Fibroblast of skin of right biceps (primary cell): ENCODE measurements around the gene CETP.
"Not testable (repeated sequence)": the region's sequence is repeated elsewhere in the genome, so short reads cannot be mapped to it uniquely, and the experiment has no call there.

Source experiments
- DNase-seq: peaks from one replicate; pipeline ENCODE4 v3.0.0-alpha.2; 2013

The CETP gene

DNA sequence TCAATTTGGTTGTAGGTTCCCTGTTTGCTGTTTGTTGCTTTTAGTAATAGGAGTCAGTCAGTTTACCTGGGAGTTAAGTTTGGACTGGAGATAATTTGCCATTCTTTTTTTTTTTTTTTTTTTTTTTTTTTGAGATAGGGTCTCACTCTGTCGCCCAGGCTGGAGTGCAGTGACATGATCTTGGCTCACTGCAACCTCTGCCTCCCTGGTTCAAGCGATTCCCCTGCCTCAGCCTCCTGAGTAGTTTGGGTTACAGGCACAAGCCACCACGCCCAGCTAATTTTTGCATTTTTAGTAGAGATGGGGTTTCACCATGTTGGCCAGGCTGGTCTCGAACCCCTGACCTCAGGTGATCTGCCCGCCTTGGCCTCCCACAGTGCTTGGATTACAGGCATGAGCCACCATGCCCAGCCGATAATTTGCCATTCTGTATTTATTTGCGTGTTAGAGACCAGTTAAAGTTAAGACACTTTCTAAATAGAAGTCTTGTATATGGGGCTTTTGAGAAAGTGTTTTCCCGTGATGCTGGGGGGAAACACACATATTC is 27.1 kb upstream of the CETP start:
- not testable (repeated sequence) for DNase-seq

DNA sequence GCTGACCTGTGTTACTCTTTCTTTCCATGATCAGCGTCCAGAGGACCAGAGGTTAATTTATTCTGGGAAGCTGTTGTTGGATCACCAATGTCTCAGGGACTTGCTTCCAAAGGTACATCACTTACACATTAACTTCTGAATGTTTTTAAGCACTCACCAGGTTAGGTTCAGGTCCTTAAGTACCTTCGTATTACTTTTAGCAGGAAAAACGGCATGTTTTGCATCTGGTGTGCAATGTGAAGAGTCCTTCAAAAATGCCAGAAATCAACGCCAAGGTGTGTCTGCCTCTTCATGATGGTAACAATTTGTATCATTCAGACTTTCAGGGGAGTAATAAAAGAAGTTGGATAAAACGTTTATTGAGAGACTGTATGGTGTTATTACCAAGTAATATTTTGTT is 26.5 kb upstream of the CETP start:
- DNase-seq = no peak

DNA sequence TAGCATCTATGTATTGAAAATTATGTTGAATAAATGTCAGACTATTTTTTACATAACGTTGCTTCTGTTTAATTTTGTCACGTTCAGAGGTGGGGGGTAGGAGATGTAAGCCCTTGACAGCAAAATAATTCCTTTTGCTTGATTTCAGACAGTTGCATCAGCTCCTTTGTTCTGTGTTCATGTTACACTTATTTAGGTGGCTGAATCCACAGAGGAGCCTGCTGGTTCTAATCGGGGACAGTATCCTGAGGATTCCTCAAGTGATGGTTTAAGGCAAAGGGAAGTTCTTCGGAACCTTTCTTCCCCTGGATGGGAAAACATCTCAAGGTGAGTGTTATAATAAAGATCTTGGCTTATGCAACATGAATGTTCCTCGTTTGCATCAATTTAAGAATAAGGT is 25.3 kb upstream of the CETP start:
- DNase-seq = peak; percentile 69

DNA sequence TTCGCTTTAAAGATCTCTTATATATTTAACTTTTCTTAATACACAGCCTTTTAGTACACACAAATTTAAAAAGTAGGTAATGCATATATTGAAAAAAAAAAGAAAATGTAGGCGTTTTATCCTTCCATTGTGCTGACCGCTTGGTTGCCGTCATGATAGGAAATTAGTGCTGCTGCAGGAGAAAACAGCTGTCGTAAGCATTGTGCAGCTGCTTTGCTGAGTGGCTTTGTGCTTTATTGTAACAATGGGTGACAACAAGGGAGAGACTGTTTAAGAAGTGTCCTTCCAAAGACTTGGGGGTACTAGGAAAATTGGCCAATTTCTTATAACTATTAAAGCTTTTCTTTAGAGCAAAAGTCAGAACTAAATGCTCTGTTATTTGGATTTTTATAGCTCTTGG is 24.8 kb upstream of the CETP start:
- DNase-seq = no peak

DNA sequence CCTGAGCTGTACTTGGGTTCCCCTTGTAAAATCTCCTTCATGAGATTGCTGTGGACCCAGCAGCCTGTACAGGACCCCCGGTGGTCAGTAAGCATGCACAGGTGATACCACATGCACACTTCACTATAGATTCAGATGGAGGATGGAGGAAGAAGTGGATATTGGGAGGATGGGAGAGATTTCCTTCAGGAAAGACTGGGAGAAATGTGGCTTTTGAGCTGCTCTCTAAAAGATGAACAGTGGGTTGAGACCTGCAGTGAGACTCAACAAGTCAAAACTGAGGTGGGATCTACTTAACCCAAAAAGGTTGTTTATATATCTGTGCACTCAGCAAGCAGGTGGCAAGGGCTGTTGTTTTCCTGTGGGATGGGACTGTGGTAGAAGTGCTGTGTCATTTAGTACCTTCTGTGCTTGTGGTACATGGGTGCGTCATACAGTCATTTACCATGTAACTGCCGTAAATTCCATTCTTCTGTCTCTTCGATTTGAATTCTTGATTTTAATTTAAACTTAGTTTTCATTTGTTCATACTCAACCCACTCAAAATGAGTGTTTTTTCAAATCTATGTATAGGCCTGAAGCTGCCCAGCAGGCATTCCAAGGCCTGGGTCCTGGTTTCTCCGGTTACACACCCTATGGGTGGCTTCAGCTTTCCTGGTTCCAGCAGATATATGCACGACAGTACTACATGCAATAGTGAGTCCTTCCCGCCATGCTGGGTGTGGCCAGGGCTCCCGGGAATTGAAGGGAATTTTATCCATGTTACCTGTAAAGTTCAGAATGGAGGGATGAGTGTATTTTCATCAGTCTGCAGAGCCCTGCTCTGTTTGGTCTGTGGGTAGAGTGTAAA is 22.9 kb upstream of the CETP start:
- no peak for DNase-seq

DNA sequence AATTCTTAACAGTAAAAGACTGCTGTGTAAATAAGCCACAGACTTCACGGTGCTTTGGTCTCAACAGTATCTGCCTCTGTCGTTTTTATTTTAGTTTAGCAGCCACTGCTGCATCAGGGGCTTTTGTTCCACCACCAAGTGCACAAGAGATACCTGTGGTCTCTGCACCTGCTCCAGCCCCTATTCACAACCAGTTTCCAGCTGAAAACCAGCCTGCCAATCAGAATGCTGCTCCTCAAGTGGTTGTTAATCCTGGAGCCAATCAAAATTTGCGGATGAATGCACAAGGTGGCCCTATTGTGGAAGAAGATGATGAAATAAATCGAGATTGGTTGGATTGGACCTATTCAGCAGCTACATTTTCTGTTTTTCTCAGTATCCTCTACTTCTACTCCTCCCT is 21.9 kb upstream of the CETP start:
- DNase-seq = no peak

DNA sequence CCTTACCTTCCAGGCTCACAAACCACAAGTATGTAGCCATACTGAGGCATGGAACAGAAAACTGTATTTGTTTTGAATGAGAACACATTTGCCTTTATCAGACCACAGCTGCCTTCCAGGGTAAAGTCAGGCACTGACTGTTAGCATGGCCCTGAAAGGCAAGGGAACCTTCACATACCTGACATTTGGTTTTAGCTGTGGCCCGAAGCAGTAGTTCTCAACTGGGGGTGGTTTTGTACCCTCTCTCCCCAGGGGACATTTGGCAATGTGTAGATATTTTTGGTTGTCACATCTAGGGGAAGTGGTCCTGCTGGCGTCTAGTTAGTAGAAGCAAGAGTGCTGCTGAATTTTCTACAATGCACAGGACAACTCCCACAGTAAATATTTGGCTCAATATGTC is 20.7 kb upstream of the CETP start:
- DNase-seq = no peak

DNA sequence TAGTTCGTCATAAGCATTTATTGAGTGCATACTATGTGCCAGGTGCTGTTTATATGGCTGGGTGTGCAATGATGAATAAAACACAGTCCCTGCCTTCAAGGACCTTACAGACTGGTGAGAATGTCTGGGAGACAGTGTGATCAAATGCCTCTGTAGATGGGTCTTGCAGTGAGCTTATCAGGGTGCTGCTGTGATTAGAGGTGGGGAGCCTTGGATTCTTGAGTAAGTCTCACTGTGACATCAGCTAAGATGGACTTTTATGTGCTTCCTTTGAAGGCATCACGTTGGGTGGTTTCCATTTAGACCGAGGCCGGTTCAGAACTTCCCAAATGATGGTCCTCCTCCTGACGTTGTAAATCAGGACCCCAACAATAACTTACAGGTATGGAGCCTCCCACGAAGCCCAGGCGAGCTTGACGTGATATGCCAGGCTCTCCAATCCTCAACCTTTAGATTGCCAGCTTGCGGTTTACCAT is 19.9 kb upstream of the CETP start:
- no peak for DNase-seq

DNA sequence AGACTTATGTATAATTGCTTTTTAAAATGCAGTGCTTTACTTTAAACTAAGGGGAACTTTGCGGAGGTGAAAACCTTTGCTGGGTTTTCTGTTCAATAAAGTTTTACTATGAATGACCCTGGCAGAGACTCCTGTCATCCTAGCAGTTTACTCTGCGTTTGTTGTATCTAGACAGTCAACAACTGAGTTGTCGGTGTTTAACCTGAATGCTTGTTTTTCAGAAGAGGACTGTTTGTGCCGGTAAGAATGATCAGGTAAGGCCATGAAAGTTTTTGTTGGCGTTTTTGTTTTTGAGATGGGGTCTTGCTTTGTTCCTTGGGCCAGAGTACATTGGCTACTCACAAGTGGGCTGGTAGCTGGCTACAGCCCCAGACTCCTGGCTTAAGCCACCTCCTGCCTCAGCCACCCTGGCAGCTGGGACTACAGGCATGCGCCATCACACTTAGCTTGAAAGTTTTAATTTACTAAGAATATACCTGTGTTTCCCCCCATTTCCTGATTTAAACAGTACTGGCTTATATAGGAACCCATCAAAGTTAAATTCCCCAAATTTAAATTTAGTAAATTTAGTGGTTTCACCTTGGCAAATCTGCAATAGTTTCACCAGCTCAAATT is 17.9 kb upstream of the CETP start:
- no peak for DNase-seq

DNA sequence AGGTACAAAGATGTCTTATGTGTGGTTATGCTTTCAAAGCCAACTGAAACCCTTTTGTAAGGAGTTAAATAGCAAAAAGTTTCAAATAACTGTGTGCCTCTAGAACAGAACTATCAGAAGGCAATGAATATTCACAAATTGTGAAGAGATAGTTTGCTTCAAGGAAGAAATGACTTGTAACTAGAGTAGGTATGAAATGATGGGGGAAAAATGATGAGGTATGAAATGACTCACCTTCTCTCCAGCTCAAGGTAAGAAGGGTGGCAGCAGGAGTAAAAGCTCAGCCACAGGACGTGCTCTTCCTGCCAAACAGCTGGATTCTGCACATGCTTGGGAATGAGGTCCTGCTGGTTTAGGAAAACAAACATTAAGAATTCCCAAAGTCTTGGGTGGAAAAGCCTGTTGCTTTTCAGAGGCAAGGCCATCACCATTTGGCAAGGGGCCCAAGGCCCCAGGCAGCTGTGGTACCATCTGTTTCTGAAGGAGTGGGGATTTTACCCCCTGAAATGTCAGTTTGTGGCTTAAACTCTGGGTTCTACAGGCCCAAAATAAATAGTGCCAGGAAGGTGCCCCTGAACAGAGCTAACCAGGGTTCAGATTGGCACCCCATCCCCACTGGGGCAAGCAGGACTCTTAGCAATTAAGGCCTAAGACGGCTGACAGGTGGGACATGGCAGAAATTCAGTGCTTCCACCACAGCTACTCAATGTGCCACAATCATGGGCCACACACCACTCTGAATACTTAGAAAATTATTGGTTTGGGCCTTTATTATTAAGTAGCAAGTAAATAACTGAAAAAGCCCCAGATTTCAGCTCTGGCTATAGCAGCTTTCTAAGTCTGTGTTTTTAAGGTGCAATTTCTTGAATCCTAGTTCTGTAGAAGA is 16.6 kb upstream of the CETP start:
- DNase-seq = no peak

DNA sequence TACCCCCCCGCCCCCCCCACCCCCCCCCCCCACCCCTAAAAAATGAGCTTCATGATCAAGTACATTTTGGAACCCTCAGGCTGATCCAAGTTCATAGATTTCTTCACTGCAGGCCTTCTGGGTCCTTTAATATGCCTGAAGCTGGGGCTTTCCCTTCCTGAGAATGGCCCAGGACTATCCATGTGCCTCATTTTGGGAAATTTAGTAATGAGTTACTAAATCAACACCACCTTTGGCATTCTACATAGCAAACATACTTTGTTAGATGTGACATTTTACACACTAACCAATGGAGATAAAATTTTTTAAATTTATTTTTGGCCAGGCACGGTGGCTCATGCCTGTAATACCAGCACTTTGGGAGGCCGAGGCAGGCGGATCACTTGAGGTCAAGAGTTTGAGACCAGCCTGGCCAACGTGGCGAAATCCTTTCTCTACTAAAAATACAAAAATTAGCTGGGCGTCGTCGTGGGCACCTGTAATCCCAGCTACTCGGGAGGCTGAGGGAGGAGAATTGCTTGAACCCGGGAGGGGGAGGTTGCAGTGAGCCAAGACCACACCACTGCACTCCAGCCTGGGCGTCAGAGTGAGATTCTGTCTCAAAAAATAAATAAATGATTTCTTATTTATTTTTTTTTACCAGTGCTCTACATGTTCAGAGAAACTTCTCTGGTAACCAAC is 15.8 kb upstream of the CETP start:
- DNase-seq = no peak

DNA sequence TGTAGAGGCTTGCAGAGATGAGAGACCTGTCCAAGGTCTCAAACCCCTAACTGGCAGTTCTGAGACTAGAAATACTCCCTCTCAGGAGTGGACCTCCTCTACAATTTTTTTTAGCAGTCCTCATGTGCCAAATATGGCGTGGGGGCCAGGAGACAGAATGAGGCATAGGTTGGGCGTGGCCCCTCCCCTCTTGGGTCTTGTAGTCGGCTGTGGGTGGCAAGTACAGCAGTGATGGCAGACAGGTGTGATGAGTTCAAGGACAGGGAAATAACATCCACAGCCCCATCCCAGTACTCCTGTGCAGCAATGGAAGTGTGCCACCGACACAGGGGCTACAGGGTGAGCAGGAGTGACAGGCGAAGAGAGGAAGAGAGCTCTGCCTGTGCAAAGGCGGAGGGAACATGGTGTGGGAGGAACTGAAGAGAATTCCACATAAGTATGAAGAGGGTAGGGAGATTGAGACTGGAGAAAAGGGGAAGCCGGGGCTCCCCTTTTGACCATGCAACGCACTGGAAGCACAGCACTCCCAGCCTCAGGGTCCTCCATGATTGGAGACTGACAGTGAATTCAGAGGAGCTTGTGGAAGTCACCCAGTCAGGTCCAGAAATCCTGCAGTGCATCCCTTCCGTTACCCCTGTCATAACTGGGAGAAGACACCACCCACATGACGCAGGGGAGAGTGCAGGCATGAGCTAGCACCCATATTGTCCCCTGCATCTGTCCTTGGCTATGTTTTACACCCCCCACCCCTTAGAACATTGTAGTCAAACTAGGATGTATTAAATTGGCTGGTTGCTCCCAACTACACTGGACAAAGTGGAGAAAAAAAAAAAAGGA is 14.8 kb upstream of the CETP start:
- DNase-seq = no peak

DNA sequence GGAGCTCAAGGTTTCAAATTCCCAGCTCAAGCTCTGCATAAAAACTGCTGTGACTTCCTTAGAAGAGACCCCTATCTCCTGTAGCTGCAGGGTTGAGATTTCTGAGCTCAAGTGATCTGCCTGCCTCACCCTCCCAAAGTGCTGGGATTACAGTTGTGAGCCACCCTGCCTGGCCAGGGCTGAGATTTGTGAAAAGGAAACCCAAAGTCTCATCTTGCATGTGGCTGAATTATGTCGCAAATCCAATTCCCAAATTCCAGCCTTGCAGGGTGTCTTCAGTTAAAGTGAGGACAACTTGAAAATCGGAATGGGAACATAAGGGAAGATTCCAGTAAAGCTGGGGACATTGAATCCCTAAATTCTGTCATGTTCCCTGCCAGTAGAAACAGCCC is 14.2 kb upstream of the CETP start:
- DNase-seq = no peak

DNA sequence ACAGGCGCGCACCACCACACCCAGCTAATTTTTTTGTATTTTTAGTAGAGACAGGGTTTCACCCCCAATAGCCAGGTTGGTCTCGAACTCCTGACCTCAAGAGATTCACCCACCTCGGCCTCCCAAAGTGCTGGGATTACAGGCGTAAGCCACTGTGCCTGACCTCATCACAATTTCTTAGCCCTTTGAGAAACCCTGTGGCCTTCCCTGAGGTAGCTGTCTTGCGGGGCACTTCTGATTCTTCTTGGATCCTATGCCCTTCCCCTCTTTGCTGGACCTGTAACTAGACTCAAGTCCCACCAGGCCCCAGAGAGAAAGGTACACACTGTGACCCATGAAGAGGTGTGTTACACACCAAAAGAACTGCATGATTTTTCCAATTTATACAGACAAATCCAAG is 13.5 kb upstream of the CETP start:
- DNase-seq = no peak

DNA sequence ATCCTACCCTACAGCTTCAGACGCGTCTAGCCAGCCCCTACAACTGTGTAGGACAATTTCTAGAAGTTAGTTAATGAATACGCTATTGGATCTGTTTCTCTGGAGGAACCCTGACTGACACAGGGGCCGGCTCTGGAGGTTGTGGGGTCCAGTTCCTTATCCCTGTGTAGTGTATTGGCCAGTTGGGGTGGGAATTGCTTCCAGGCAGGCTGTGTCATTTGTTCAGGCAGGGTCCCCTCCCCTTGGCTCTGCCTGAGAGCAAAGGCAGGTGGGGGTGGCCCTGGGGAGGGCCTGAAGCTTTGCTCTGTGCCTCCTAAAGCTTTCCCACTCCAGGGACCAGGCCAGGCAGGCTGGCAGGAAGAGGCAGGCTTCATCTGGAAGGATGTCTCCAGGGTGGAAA is 11.7 kb upstream of the CETP start:
- DNase-seq = no peak

DNA sequence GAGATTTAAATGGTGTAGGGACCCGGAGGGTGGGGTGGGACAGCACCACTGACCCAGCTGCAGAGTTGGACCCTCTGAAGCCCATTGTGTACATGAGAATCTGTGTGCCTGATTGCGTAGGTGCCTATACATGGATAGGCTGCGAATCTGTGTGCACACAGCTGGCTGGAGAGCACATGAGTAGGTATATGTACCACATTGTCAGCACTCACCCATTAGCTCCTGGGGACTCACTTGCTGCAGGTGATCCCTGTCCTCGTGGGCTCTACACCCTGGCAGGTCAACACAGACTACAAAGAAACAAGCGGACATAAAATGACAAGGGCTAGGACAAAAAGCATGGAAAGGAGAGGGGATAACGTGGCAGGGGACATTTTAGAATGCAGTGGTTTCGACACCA is 11.3 kb upstream of the CETP start:
- DNase-seq = no peak

DNA sequence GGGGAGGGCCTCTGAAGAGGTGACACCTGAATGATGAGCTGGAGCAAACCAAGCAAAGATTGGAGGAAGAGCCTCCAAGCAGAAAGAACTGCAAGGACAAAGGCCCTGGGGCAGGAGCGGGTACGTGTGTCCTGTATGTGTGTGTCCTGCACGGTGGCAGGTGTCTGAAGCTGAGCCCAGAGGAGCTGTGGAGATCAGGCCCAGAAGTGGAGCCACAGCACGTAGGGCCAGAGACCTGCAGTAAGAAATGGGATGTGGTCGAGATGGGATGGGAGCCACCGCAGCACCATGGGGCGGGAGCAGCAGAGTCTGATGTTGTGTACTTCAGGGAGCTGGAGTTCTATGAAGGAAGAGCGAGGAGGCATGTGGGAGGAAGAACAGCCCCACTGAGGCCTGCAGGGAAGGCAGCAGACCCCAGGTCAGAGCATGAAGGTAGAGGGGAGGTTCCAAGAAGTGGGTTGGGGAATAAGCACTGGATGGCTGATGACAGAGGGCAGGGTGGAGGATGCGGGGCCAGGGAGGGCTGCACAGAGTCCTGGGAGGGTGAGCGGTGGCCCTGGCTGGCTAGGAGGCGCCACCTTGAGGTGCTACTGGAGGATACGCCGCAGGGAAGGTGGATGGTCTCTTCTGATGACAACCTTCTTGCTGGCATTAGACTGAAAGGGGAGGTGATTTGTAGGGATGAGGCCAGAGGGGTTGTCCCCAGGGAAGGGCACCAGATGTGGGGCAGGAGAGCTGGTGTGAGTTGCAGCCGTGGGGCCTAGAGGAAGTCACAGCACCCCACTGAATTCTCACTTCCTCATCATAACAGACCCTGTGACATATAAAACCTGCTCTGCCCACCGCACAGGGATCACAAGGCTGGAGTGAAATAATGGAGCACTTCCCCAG is 10.6 kb upstream of the CETP start:
- DNase-seq = peak; percentile 46

DNA sequence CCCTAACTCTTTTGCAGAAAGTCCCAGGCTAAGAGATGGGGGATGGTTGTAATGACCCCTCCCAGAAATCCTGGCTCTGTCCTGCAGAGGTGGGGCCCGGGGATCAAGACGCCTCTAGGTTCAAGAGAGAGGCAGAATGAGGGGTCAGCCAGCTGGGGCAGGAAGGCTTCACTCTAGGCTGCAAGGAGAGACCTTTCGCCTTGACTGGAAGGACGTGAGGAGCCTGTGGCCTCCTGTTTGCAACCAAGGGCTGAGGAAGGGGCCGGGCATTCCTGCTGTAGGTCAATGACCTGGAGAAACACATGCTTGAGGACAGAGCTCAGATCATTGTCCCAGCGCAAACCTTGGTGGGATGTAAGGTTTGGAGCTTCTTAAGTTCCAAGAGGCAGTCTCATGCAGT is 8.7 kb upstream of the CETP start:
- no peak for DNase-seq

DNA sequence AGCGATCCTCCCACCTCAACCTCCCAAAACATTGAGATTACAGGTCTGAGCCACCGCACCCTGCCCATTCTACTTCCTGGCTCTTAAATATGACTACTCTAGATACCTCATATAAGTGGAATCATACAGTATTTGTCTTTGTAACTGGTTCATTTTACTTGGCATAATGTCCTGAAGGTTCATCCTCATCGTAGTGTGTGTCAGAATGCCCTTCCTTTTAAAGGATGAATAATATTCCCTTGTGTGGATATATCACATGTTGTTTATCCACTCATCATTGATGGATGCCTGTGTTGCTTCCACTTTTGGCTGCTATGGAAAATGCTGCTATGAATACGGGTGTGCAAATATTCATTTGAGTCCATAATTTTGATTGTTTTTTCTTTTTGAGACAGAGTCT is 5.7 kb upstream of the CETP start:
- DNase-seq = no peak

DNA sequence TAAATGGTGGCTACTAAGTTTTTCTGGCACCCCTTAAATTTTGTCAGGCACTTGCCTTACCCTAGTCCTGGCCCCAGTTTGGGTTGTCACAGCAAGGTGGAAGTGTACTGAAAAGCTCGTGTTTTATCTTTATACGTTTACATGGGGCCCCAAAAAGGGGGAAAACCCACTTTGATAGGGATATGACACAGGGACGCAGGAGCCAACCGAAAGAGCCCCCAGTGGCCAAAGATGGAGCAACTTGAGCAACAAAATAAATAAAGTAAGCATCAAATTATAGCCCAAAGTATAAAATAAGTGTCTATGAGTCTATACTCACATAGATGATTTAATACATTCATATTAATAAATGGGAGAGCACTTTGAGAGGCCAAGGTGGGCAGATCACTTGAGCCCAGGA is 5.0 kb upstream of the CETP start:
- DNase-seq = no peak
